Lung (tissue), 12 donors: Measurements from ENCODE around the gene KIF3B. TPM values are rescaled to one million over a fixed set of nuclear protein-coding genes. Genes with fewer than 3 reads are reported as not detected.

ENCODE experiments used
- ATAC-seq: fragments of 200-7000 bp; cut with Tn5 transposase; one replicate; pipeline ENCODE4 v1.9.1; 2020; ENCODE audit warnings: moderate number of reproducible peaks; ENCODE audit not compliant: insufficient read depth, low FRiP score
- DNase-seq, 3 donors: peaks; one replicate each; pipeline ENCODE4 v3.0.0-alpha.2; 2013 to 2017
- H3K27ac ChIP-seq, 2 donors: one replicate each; pipeline ENCODE4 v1.5.1; 2013; ENCODE audit warnings: mild to moderate bottlenecking in 2 of 2, moderate library complexity in 2 of 2, control low read depth in 1 of 2, inconsistent platforms in 1 of 2, low read depth in 1 of 2, low read length in 1 of 2
- H3K27me3 ChIP-seq, 3 donors: one replicate each; pipeline ENCODE4 v1.5.1; 2013; ENCODE audit warnings: low read length in 2 of 3; ENCODE audit not compliant: control insufficient read depth in 3 of 3, insufficient read depth in 3 of 3
- H3K36me3 ChIP-seq, 4 donors: one replicate each; pipeline ENCODE4 v1.5.1; 2013; ENCODE audit warnings: low read length in 4 of 4, mild to moderate bottlenecking in 1 of 4, moderate library complexity in 1 of 4; ENCODE audit not compliant: control insufficient read depth in 4 of 4, insufficient read depth in 4 of 4
- H3K4me1 ChIP-seq, 5 donors: one replicate each; pipeline ENCODE4 v1.5.1; 2013; ENCODE audit warnings: low read length in 5 of 5, mild to moderate bottlenecking in 2 of 5, moderate library complexity in 1 of 5; ENCODE audit not compliant: control insufficient read depth in 5 of 5, insufficient read depth in 5 of 5
- H3K4me3 ChIP-seq: one replicate; pipeline ENCODE4 v1.5.1; 2013; ENCODE audit warnings: mild to moderate bottlenecking, control low read depth, moderate library complexity
- H3K9ac ChIP-seq, 2 donors: one replicate each; pipeline ENCODE4 v1.5.1; 2013; ENCODE audit warnings: low read length in 2 of 2, control low read depth in 1 of 2; ENCODE audit not compliant: insufficient read depth in 1 of 2
- H3K9me3 ChIP-seq, 4 donors: one replicate each; pipeline ENCODE4 v1.5.1; 2013; ENCODE audit warnings: low read length in 3 of 4, mild to moderate bottlenecking in 1 of 4, moderate library complexity in 1 of 4; ENCODE audit not compliant: control insufficient read depth in 4 of 4, insufficient read depth in 3 of 4
- WGBS, 2 donors: extraction: QIAGEN DNeasy Blood & Tissue Kit; methylation state at CpG; one replicate each; pipeline ENCODE4 v1.1.7; 2013; 5-methylcytosine and 5-hydroxymethylcytosine counted together
- polyA plus RNA-seq, 2 donors: library from polyadenylated mRNA; stranded (reverse); fragments of 200-250 nt; gene quantifications; one replicate each; pipeline ENCODE4 v1.2.1, GENCODE V29; 2013
- total RNA-seq, 2 donors: library from RNA; depleted of rRNA in 1 of 2; stranded (reverse); fragments of >200 nt in 1 of 2; gene quantifications; one replicate each; pipeline ENCODE4 v1.2.1, GENCODE V29; 2014 to 2021
- TF ChIP-seq, protein P1 (sequence below): IDR thresholded peaks from 2 replicates; pipeline ENCODE4 v1.5.1; 2012; ENCODE audit warnings: mild to moderate bottlenecking; ENCODE audit errors: control extremely low read depth, extremely low read depth
- donor health status: control.
- donor health status: control.
- donor health status: Bipolar disorder and iron deficiency.
- donor health status: healthy.
- donor health status: DM: yes; HTN: yes; CAD: no.

Gene KIF3B
- total and polyA plus RNA-seq, 4 donors, result 8.5 to 35.3 (median 23.2) TPM

DNA sequence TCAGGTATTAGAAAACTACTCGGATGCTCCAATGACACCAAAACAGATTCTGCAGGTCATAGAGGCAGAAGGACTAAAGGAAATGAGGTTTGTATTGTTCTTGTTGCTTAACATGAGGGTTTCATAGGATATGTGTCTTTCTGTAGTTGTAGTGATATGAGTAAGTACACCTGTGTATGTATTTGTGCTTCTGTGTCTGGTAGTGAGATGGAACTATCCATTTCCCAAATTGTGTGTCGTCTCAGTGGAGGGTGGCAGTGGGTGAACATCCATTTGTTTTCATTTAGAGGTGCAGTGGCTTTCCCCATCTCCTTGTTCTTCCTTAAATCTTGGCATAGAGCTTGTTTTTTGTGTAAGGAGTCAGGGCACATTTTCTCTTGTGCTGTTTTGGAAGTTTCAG is 88.9 kb downstream of the KIF3B start:
- ATAC-seq, result no peak
- peaks cover 4 to 22% (median 6%) of the 10 kb centered on the region in 4 donors for H3K36me3 ChIP-seq
- no peak for DNase-seq
- H3K27me3 ChIP-seq, result no peaks in the 10 kb centered on the region
- H3K9ac ChIP-seq, result no peak overlapping the region
- no peaks in the 10 kb centered on the region for H3K9me3 ChIP-seq
- peaks cover 3 to 27% (median 8%) of the 10 kb centered on the region in 5 donors for H3K4me1 ChIP-seq
- WGBS, 2 donors, result 87 to 89% methylated on average over 2 of the region's 2 CpGs
- no peak overlapping the region for H3K4me3 ChIP-seq
- TF ChIP-seq, protein P1, sequence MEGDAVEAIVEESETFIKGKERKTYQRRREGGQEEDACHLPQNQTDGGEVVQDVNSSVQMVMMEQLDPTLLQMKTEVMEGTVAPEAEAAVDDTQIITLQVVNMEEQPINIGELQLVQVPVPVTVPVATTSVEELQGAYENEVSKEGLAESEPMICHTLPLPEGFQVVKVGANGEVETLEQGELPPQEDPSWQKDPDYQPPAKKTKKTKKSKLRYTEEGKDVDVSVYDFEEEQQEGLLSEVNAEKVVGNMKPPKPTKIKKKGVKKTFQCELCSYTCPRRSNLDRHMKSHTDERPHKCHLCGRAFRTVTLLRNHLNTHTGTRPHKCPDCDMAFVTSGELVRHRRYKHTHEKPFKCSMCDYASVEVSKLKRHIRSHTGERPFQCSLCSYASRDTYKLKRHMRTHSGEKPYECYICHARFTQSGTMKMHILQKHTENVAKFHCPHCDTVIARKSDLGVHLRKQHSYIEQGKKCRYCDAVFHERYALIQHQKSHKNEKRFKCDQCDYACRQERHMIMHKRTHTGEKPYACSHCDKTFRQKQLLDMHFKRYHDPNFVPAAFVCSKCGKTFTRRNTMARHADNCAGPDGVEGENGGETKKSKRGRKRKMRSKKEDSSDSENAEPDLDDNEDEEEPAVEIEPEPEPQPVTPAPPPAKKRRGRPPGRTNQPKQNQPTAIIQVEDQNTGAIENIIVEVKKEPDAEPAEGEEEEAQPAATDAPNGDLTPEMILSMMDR, result no peak
- H3K27ac ChIP-seq, result no peak overlapping the region

DNA sequence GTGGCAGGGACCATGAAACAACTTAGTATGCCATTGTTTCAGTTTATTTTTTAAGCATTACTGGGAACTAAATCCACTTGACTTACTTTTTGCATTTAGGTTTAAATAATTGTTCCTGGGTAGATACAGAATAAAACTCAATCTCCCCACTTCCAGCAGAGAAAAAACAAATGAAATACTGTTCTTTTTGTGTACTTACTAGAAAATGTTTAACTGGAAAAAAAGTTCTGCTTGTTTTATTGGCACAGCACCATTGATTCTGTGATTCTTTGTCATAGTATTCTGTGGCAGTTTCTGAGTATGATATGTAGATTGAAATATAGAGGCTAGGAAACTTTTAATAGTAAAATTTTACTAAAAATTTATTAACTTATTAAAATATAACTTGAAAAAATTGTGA is 90.9 kb downstream of the KIF3B start:
- DNase-seq (no peak), ATAC-seq (no peak)
- peaks cover 3 to 27% (median 8%) of the 10 kb centered on the region in 5 donors for H3K4me1 ChIP-seq

DNA sequence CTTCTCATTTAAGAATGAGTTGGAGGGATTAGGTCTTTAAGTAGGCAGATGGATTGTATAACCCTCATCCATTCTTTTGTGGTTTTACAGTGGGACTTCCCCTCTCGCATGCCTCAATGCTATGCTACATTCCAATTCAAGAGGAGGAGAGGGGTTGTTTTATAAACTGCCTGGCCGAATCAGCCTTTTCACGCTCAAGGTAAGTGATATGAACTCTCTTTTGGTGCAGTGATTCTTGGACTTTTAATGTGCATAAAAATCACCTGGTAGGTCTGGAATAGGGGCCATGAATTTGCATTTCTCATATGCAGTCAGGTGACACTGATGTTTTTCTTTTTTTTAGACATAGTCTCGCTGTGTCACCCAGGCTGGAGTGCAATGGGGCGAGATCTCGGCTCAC is 91.5 kb downstream of the KIF3B start:
- H3K9ac ChIP-seq, result no peak overlapping the region
- H3K9me3 ChIP-seq, result no peaks in the 10 kb centered on the region
- TF ChIP-seq, protein P1, result no peak
- H3K36me3 ChIP-seq, result peaks cover 4 to 31% (median 12%) of the 10 kb centered on the region in 4 donors
- peaks cover 2 to 22% (median 8%) of the 10 kb centered on the region in 5 donors for H3K4me1 ChIP-seq
- H3K27me3 ChIP-seq, result no peaks in the 10 kb centered on the region
- H3K4me3 ChIP-seq, result no peak overlapping the region
- WGBS, 2 donors, result 67% methylated on average over 6 of the region's 6 CpGs
- no peak overlapping the region for H3K27ac ChIP-seq
- ATAC-seq, result no peak
- DNase-seq, result no peak

More for the DNA sequence above, 90.9 kb downstream of the KIF3B start:
- H3K4me3 ChIP-seq, result no peak overlapping the region
- H3K27me3 ChIP-seq, result no peaks in the 10 kb centered on the region
- no peak overlapping the region for H3K9ac ChIP-seq
- no peaks in the 10 kb centered on the region for H3K9me3 ChIP-seq
- no peak overlapping the region for H3K27ac ChIP-seq
- H3K36me3 ChIP-seq, result peaks cover 4 to 30% (median 11%) of the 10 kb centered on the region in 4 donors
- TF ChIP-seq, protein P1, result no peak

DNA sequence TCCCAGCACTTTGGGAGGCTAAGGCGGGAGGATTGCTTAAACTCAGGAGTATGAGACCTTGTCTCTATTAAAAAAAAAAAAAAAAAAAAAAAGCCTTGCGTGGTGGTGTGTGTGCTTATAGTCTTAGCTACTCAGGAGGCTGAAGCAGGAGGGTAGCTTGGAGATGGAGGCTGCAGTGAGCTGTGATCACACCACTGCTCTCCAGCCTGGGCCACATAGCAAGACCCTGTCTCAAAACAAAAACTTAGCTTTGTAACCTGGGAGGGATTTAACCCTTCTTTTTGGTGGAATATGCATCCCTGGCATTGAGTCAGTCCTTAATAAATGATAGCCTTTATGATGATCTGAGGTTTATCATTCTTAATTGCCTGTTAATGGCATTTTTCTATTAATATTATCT is 93.4 kb downstream of the KIF3B start:
- Histone ChIP-seq H3K27ac (no peak overlapping the region), H3K36me3 (peaks cover 4 to 42% (median 15%) of the 10 kb centered on the region in 4 donors), H3K4me3 (no peak overlapping the region), H3K27me3 (no peaks in the 10 kb centered on the region), H3K9ac (no peak overlapping the region), H3K9me3 (no peaks in the 10 kb centered on the region), H3K4me1 (peaks cover 0 to 17% (median 8%) of the 10 kb centered on the region in 5 donors)
- TF ChIP-seq, protein P1, result no peak
- no peak for DNase-seq
- 81 to 97% methylated on average over 2 of the region's 2 CpGs for WGBS, 2 donors
- no peak for ATAC-seq
